Panc1 (cell line): Measurements from ENCODE around the gene TPRN. TPM values are rescaled to one million over a fixed set of nuclear protein-coding genes. Genes with fewer than 3 reads are reported as not detected.

Experiments
- ATAC-seq: fragments of 200-7000 bp; cut with Tn5 transposase; 2 replicates; pipeline ENCODE4 v1.9.1; 2020; ENCODE audit warnings: mild to moderate bottlenecking, moderate library complexity
- BruUV-seq: library from RNA; stranded (reverse); fragments of 400-500 nt; replicated peaks from 2 replicates; lab custom pipeline; 2021; lab: Mats Ljungman, UMichigan
- CTCF ChIA-PET: fragments of 300-600 bp; sonication (Branson Sonifier 250); formaldehyde crosslinking; loops from one replicate; lab custom pipeline; 2022; ENCODE audit warnings: antibody characterized with exemption; lab: Charles Lee
- POLR2A ChIA-PET: fragments of 300-600 bp; sonication (Branson Sonifier 250); formaldehyde crosslinking; loops from one replicate; lab custom pipeline; 2022; ENCODE audit warnings: antibody characterized with exemption; lab: Charles Lee
- DNase-seq: peaks from one replicate; pipeline ENCODE4 v3.0.0-alpha.2; 2010; ENCODE audit warnings: low read depth, low spot score
- H3K27ac ChIP-seq: 2 replicates; pipeline ENCODE4 v1.5.1; 2011; ENCODE audit warnings: mild to moderate bottlenecking, low read length, inconsistent platforms
- H3K27me3 ChIP-seq: fragments of 200-500 bp; sonication (Bioruptor generic); 2 replicates; pipeline ENCODE4 v1.6.0; 2014; ENCODE audit warnings: low read length, inconsistent platforms; ENCODE audit not compliant: control insufficient read depth, insufficient read depth
- H3K36me3 ChIP-seq: fragments of 200-500 bp; sonication (Bioruptor generic); 2 replicates; pipeline ENCODE4 v1.5.1; 2014; ENCODE audit warnings: inconsistent platforms, mild to moderate bottlenecking, low read length, moderate library complexity; ENCODE audit not compliant: control insufficient read depth, insufficient read depth
- H3K4me1 ChIP-seq: 2 replicates; pipeline ENCODE4 v1.5.1; 2011; ENCODE audit warnings: inconsistent platforms, mild to moderate bottlenecking, low read length, moderate library complexity; ENCODE audit not compliant: control insufficient read depth, insufficient read depth
- H3K4me3 ChIP-seq, 2 experiments: 2 replicates each; pipeline ENCODE4 v1.5.1; 2011 to 2012; ENCODE audit warnings: low read depth in 2 of 2, low read length in 2 of 2, mild to moderate bottlenecking in 2 of 2, inconsistent platforms in 1 of 2, moderate library complexity in 1 of 2
- H3K9me3 ChIP-seq: fragments of 200-500 bp; sonication (Bioruptor generic); 2 replicates; pipeline ENCODE4 v1.5.1; 2014; ENCODE audit warnings: low read depth, mild to moderate bottlenecking, inconsistent platforms, low read length, moderate library complexity; ENCODE audit not compliant: control insufficient read depth, insufficient read depth
- CTCF ChIP-seq: fragments of 450-650 bp; IDR thresholded peaks from 2 replicates; pipeline ENCODE4 v1.5.1; 2017; ENCODE audit warnings: mild to moderate bottlenecking
- POLR2AphosphoS5 ChIP-seq: IDR thresholded peaks from 2 replicates; pipeline ENCODE4 v1.6.1; 2012; ENCODE audit warnings: mild to moderate bottlenecking, low read depth, low read length, moderate library complexity
- SIN3A ChIP-seq: IDR thresholded peaks from 2 replicates; pipeline ENCODE4 v1.6.1; 2012; ENCODE audit warnings: low read depth, mild to moderate bottlenecking, low read length, moderate library complexity, borderline replicate concordance; ENCODE audit not compliant: insufficient read depth
- TCF7L2 ChIP-seq: IDR thresholded peaks from 2 replicates; pipeline ENCODE4 v1.6.1; 2011; ENCODE audit warnings: mild to moderate bottlenecking, low read depth, low read length, inconsistent platforms
- in situ Hi-C: cut with HindIII; loops from 2 replicates; pipeline ENCODE4 v1.10.0; 2016; ENCODE audit warnings: low sequenced_read_pairs, low pct_unique_long_range_greater_than_20kb
- intact Hi-C: fragments of 100-400 bp; cut with micrococcal nuclease; formaldehyde crosslinking; loops from one replicate; pipeline ENCODE4 v1.10.0; 2022; ENCODE audit not compliant: unreplicated experiment
- total RNA-seq: library from RNA; stranded (reverse); gene quantifications from one replicate; pipeline ENCODE4 v1.2.1, GENCODE V29; 2021; ENCODE audit not compliant: unreplicated experiment
- TF ChIP-seq, protein P1 (sequence below), 2 experiments: IDR thresholded peaks; 2 replicates each; pipeline ENCODE4 v1.6.1; 2011 to 2012; ENCODE audit warnings: low read depth in 2 of 2, control low read depth in 1 of 2, low read length in 1 of 2, mild to moderate bottlenecking in 1 of 2, moderate library complexity in 1 of 2; ENCODE audit not compliant: insufficient read depth in 1 of 2

The TPRN gene
- total RNA-seq, 1 experiment from 2014 or later = 21.7 TPM

DNA sequence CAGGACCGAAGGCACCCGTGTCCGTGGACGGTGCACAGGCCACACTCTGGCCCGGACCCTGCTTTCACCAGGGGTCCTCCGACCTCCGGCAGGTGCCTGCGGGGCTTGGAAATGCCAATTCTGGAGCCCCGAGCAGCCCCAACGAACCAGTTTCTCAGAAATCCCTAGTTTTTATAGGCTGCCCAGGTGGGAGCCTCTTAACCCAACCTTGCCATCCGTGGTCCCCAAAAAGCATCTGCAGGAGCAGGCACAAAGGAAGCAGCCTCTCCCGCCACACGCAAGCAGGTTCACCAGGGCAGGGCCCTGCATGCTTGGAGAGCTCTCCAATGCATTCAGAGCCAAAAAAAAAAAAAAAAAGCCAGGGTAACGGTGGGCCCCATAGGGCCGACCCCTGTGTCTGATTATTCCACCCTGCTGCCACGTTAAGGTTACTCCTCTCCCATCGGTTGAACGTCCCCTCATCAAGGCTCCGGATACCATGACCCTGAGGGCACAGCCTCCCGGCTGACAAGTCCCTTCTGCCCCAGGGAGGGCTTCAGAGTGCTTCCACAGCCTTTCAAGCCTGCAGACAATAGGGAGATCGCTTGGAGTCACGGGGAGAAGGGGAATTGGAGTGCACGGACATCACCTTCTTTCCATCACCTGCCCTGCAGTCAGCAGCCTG, 796 bp upstream of the TPRN start:
- CTCF ChIA-PET = interaction anchor here (1.1 kb wide), 1 partner anchor 35 kb away, joined by 8 read pairs; no protein-coding TSS in a partner anchor
- BruUV-seq = no TSS peak
- Histone ChIP-seq H3K4me1 (peaks cover 32% of the 10 kb centered on the region), H3K36me3 (peaks cover 2% of the 10 kb centered on the region; the same call in 1 of the 2 replicates), H3K9me3 (no peaks in the 10 kb centered on the region), H3K27me3 (no peaks in the 10 kb centered on the region), H3K4me3 (peak overlapping the region; percentile 60 to 63), H3K27ac (peak overlapping the region; percentile 65)
- DNase-seq (no peak), ATAC-seq (peak; percentile 4)
- TF ChIP-seq SIN3A (no peak), POLR2AphosphoS5 (no peak), CTCF (no peak), TCF7L2 (no peak)
- TF ChIP-seq, protein P1, sequence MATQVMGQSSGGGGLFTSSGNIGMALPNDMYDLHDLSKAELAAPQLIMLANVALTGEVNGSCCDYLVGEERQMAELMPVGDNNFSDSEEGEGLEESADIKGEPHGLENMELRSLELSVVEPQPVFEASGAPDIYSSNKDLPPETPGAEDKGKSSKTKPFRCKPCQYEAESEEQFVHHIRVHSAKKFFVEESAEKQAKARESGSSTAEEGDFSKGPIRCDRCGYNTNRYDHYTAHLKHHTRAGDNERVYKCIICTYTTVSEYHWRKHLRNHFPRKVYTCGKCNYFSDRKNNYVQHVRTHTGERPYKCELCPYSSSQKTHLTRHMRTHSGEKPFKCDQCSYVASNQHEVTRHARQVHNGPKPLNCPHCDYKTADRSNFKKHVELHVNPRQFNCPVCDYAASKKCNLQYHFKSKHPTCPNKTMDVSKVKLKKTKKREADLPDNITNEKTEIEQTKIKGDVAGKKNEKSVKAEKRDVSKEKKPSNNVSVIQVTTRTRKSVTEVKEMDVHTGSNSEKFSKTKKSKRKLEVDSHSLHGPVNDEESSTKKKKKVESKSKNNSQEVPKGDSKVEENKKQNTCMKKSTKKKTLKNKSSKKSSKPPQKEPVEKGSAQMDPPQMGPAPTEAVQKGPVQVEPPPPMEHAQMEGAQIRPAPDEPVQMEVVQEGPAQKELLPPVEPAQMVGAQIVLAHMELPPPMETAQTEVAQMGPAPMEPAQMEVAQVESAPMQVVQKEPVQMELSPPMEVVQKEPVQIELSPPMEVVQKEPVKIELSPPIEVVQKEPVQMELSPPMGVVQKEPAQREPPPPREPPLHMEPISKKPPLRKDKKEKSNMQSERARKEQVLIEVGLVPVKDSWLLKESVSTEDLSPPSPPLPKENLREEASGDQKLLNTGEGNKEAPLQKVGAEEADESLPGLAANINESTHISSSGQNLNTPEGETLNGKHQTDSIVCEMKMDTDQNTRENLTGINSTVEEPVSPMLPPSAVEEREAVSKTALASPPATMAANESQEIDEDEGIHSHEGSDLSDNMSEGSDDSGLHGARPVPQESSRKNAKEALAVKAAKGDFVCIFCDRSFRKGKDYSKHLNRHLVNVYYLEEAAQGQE (IDR thresholded peaks at IDR 0.05; ENCODE audit: insufficient read depth in 1 of 2, low read depth in 2 of 2, low read length in 1 of 2) = no peak
- intact Hi-C loops = no loop called here
- in situ Hi-C loops = no loop called here
- POLR2A ChIA-PET = interaction anchor here (0.5 to 0.8 kb wide), 2 partner anchors 11 to 87 kb away, joined by 4 read pairs; partner anchors contain the start of gene DPP7

DNA sequence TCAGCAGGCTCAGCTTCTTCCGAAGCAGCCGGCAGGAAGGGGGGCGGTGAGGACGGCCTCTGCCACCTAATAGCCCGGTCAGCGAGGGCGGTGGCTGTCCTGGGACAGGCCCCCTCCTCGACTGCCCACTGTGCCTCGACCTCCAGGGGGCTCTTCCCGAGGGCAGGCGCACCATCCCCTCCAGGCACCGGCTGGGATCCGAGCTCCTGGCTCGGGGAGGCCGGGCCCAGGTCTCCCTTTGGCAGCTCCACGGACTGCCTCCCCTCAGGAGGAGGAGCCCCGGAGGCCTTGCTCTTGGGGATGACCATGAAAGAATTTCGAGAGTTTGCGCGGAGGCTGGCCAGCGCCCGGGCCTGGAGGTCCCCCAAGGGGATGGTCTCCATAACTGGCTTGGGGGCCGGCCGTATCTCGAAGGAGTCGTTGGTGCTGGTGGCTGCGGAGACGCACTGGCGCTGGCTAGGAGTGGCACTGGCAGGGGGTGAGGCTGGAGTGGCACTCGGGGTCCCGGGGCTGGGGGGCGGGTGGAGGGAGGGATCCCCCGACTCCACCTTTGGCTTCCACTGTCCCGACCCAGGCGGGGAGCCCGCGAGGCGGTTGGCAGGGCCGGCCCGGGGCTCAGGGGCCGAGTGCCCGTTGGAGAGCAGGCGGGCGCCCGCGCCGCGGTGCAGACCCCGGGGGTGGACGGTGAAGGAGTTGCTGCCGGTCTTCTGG, 975 bp downstream of the TPRN start:
- no TSS peak for BruUV-seq
- H3K4me3 ChIP-seq = peak overlapping the region; percentile 34 to 45
- intact Hi-C loops (no loop called here), in situ Hi-C loops (no loop called here)
- H3K4me1 ChIP-seq = peaks cover 40% of the 10 kb centered on the region
- no peaks in the 10 kb centered on the region for H3K27me3 ChIP-seq
- H3K36me3 ChIP-seq = no peaks in the 10 kb centered on the region
- TF ChIP-seq SIN3A = no peak
- no peak for TF ChIP-seq POLR2AphosphoS5
- TF ChIP-seq, protein P1 (IDR thresholded peaks at IDR 0.05; ENCODE audit: insufficient read depth in 1 of 2, low read depth in 2 of 2, low read length in 1 of 2) = no peak
- TF ChIP-seq CTCF = no peak
- no peak for TF ChIP-seq TCF7L2
- DNase-seq (no peak), ATAC-seq (no peak)
- CTCF ChIA-PET = interaction anchor here (1.5 kb wide), 1 partner anchor 10 kb away, joined by 4 read pairs; no protein-coding TSS in a partner anchor
- H3K27ac ChIP-seq = peak overlapping the region; percentile 12; the same call in 1 of the 2 replicates
- H3K9me3 ChIP-seq = no peaks in the 10 kb centered on the region
- POLR2A ChIA-PET = no interaction called here
